ENCODE results near the gene RPL39. TPM values are rescaled to one million over a fixed set of nuclear protein-coding genes. Genes with fewer than 3 reads are reported as not detected.

The RPL39 gene
- total RNA-seq, 4 donors from 2014 or later = 609 to 3,222 (median 2,121) TPM

Small RNAs within 50 kb of the gene (small RNA-seq; reads per million reads assigned to genes)
- gene SNORA69 = not detected

Other genes with a start within 250 kb of the RPL39 start
- 10 to 100 TPM; 20.6 to 42.0 (median 33.7) TPM for gene STEEP1, start 226.2 kb downstream of the RPL39 start, total RNA-seq
- gene UBE2A, start 217.1 kb downstream of the RPL39 start, total RNA-seq = 10 to 100 TPM; 29.8 to 70.3 (median 41.3) TPM
- 1 to 10 TPM; 6.1 to 9.5 (median 7.9) TPM for gene NKRF, start 185.2 kb downstream of the RPL39 start, total RNA-seq
- 10 to 100 TPM in 3 of 4 donors, 1 to 10 TPM in 1; 6.1 to 15.0 (median 14.6) TPM for gene SEPTIN6, start 98.5 kb downstream of the RPL39 start, total RNA-seq
- not detected for gene SOWAHD, start 33.0 kb downstream of the RPL39 start, total RNA-seq
- gene UPF3B, start 61.3 kb upstream of the RPL39 start, total RNA-seq = 1 to 10 TPM; 3.2 to 4.4 (median 3.9) TPM
- 10 to 100 TPM; 10.1 to 18.0 (median 14.9) TPM for gene RNF113A, start 80.1 kb upstream of the RPL39 start, total RNA-seq
- 10 to 100 TPM; 36.2 to 80.0 (median 66.6) TPM for gene NDUFA1, start 80.2 kb upstream of the RPL39 start, total RNA-seq
- gene AKAP14, start 104.3 kb upstream of the RPL39 start, total RNA-seq = not detected
- gene NKAP, start 152.1 kb upstream of the RPL39 start, total RNA-seq = 10 to 100 TPM in 1 of 4 donors, 1 to 10 TPM in 3; 5.9 to 13.7 (median 8.1) TPM

Data from thyroid gland (tissue), 4 donors.